Measurements from ENCODE around the gene GNG8.

The GNG8 gene

DNA sequence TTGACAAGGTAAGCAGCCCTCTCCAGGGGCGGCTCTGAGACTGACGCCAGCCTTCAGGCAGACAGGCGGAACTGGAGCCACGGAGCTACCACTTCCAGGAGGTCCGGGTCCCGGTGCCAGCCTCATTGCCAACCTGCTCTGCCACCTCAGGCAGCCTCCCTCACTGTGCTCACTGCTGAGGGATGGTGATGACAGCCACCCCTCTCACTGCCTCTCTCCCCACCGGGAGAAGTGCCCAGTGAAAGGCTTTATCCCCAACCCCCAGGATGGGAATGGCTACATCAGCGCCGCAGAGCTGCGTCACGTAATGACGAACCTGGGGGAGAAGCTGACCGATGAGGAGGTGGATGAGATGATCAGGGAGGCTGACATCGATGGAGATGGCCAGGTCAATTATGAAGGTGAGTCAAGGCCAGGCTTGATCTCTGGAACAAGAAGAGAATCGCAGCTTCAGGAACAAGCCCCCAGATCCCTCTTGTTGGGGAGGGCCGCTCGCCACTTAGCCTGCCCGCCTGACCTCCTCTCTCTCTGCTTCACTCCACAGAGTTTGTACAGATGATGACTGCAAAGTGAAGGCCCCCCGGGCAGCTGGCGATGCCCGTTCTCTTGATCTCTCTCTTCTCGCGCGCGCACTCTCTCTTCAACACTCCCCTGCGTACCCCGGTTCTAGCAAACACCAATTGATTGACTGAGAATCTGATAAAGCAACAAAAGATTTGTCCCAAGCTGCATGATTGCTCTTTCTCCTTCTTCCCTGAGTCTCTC lies 27.2 kb downstream of the GNG8 start:
- peaks cover 11% of the 10 kb centered on the region for H3K79me2 ChIP-seq
- H3K9me3 ChIP-seq (ENCODE audit: control insufficient read depth, low read length), result no peaks in the 10 kb centered on the region
- H3K27ac ChIP-seq, result no peak overlapping the region
- no peak overlapping the region for H3K4me3 ChIP-seq (ENCODE audit: low read depth, low read length)
- no peak overlapping the region for H3K4me2 ChIP-seq (ENCODE audit: low read length)
- no peak overlapping the region for H2AFZ ChIP-seq
- peaks cover 4% of the 10 kb centered on the region for H3K4me1 ChIP-seq
- no peak overlapping the region for H3K9ac ChIP-seq
- no peaks in the 10 kb centered on the region for H3K36me3 ChIP-seq (ENCODE audit: control insufficient read depth, insufficient read depth, low read length)
- TF ChIP-seq, protein P1, sequence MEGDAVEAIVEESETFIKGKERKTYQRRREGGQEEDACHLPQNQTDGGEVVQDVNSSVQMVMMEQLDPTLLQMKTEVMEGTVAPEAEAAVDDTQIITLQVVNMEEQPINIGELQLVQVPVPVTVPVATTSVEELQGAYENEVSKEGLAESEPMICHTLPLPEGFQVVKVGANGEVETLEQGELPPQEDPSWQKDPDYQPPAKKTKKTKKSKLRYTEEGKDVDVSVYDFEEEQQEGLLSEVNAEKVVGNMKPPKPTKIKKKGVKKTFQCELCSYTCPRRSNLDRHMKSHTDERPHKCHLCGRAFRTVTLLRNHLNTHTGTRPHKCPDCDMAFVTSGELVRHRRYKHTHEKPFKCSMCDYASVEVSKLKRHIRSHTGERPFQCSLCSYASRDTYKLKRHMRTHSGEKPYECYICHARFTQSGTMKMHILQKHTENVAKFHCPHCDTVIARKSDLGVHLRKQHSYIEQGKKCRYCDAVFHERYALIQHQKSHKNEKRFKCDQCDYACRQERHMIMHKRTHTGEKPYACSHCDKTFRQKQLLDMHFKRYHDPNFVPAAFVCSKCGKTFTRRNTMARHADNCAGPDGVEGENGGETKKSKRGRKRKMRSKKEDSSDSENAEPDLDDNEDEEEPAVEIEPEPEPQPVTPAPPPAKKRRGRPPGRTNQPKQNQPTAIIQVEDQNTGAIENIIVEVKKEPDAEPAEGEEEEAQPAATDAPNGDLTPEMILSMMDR (IDR thresholded peaks at IDR 0.05), result no peak
- no peaks in the 10 kb centered on the region for H3K27me3 ChIP-seq (ENCODE audit: control insufficient read depth, insufficient read depth, low read length)

DNA sequence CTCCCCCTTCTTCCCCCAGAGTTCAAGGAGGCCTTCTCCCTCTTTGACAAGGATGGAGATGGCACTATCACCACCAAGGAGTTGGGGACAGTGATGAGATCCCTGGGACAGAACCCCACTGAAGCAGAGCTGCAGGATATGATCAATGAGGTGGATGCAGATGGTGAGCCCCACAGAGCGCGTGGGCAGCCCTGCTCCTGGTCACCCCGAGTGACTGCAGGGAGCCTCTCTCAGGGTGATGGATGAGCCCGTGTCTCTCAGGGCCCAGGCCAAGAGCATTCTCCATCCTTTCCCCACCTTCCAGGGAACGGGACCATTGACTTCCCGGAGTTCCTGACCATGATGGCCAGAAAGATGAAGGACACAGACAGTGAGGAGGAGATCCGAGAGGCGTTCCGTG lies 27.8 kb downstream of the GNG8 start:
- TF ChIP-seq, protein P1 (IDR thresholded peaks at IDR 0.05), result no peak
- H2AFZ ChIP-seq, result no peak overlapping the region
- H3K4me3 ChIP-seq (ENCODE audit: low read depth, low read length), result no peak overlapping the region
- H3K9ac ChIP-seq, result no peak overlapping the region
- H3K9me3 ChIP-seq (ENCODE audit: control insufficient read depth, low read length), result no peaks in the 10 kb centered on the region
- H3K27me3 ChIP-seq (ENCODE audit: control insufficient read depth, insufficient read depth, low read length), result no peaks in the 10 kb centered on the region
- no peaks in the 10 kb centered on the region for H3K36me3 ChIP-seq (ENCODE audit: control insufficient read depth, insufficient read depth, low read length)
- peaks cover 16% of the 10 kb centered on the region for H3K79me2 ChIP-seq
- no peak overlapping the region for H3K4me2 ChIP-seq (ENCODE audit: low read length)
- no peak overlapping the region for H3K27ac ChIP-seq
- H3K4me1 ChIP-seq, result peaks cover 10% of the 10 kb centered on the region

DNA sequence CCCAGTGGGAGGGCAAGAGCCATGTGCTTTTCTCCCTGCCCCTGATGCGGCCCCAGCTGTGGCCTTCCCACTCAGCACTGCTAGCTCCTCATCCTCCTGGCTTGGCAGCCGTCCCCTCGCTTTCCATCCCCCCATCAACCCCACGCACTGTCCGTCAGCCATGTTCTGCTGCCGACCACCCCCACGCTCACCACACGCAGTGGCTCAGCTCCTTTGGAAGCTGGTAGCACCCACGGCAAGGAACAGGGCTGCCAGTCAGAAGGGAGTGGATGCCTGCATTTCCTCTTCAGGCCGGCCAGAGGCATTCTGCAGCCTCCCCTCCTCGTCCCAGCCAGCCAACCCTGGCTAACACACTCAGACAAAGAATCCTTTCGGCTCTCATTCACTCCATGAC lies 28.6 kb downstream of the GNG8 start:
- H3K9me3 ChIP-seq (ENCODE audit: control insufficient read depth, low read length), result no peaks in the 10 kb centered on the region
- no peak overlapping the region for H3K9ac ChIP-seq
- H3K36me3 ChIP-seq (ENCODE audit: control insufficient read depth, insufficient read depth, low read length), result no peaks in the 10 kb centered on the region
- no peak overlapping the region for H3K4me3 ChIP-seq (ENCODE audit: low read depth, low read length)
- peaks cover 16% of the 10 kb centered on the region for H3K79me2 ChIP-seq
- H3K27ac ChIP-seq, result no peak overlapping the region
- no peaks in the 10 kb centered on the region for H3K27me3 ChIP-seq (ENCODE audit: control insufficient read depth, insufficient read depth, low read length)
- no peak overlapping the region for H2AFZ ChIP-seq
- TF ChIP-seq, protein P1 (IDR thresholded peaks at IDR 0.05), result no peak
- H3K4me1 ChIP-seq, result peaks cover 16% of the 10 kb centered on the region
- H3K4me2 ChIP-seq (ENCODE audit: low read length), result no peak overlapping the region

DNA sequence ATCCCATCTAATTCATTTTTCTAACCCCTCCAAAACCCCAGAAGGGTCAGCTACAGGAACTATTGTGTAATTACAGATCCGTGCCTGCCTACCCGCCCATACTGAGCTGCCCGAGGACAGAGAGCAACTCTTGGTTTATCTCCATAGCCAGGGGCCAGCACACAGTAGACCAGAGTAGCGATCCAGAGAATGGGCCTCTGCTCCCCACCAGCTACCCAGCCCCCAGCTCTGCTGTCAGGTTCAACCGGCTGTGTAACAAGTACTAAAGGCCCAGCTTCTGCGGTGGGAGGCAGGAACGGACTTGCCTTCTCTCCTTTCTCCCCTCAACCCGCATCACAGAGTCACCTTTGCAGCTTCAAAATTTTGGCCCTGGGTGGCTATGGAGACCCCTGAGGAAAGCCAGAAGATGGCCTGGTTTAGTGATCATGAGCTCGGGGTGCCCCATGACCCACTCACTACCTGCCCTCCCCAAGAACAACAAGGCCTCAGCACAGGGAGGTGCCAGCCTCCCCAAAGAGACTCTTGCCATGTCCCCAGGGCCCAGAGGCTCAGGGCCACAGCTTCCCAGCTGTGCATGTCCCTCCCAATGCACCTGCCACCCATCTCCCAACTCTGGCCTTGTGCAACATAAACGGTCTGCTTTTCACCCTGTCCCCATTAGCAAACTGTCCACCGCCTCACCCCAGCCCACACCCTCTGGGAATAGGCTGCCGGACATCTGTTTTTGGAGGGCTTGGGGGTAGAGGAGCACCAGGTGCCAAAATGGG lies 29.1 kb downstream of the GNG8 start:
- no peak overlapping the region for H2AFZ ChIP-seq
- TF ChIP-seq, protein P1 (IDR thresholded peaks at IDR 0.05), result no peak
- no peak overlapping the region for H3K27ac ChIP-seq
- no peak overlapping the region for H3K4me3 ChIP-seq (ENCODE audit: low read depth, low read length)
- no peak overlapping the region for H3K9ac ChIP-seq
- H3K4me2 ChIP-seq (ENCODE audit: low read length), result no peak overlapping the region
- H3K9me3 ChIP-seq (ENCODE audit: control insufficient read depth, low read length), result no peaks in the 10 kb centered on the region
- H3K4me1 ChIP-seq, result peaks cover 16% of the 10 kb centered on the region
- no peaks in the 10 kb centered on the region for H3K27me3 ChIP-seq (ENCODE audit: control insufficient read depth, insufficient read depth, low read length)
- H3K36me3 ChIP-seq (ENCODE audit: control insufficient read depth, insufficient read depth, low read length), result no peaks in the 10 kb centered on the region
- H3K79me2 ChIP-seq, result peaks cover 16% of the 10 kb centered on the region

Measured in parathyroid adenoma (tissue), 2 donors.